Suprapubic skin (tissue), 4 donors: ENCODE measurements around the gene AATF. TPM values are rescaled to one million over a fixed set of nuclear protein-coding genes. Genes with fewer than 3 reads are reported as not detected.

Experiments used
- DNase-seq, 2 donors: peaks; one replicate each; pipeline ENCODE4 v3.0.0-alpha.2; 2019; ENCODE audit warnings: low spot score in 2 of 2
- H3K27ac ChIP-seq: fragments of 200-600 bp; sonication (generic); one replicate; pipeline ENCODE4 v1.5.1; 2019
- H3K27me3 ChIP-seq: fragments of 200-600 bp; sonication (generic); one replicate; pipeline ENCODE4 v1.5.1; 2019
- H3K36me3 ChIP-seq: fragments of 200-600 bp; sonication (generic); one replicate; pipeline ENCODE4 v1.5.1; 2019
- H3K4me1 ChIP-seq: fragments of 200-600 bp; sonication (generic); one replicate; pipeline ENCODE4 v1.5.1; 2019
- H3K4me3 ChIP-seq: fragments of 200-600 bp; sonication (generic); one replicate; pipeline ENCODE4 v1.5.1; 2019; ENCODE audit warnings: mild to moderate bottlenecking
- H3K9me3 ChIP-seq: fragments of 200-600 bp; sonication (generic); one replicate; pipeline ENCODE4 v1.5.1; 2019
- CTCF ChIP-seq, 2 donors: fragments of 200-600 bp in 1 of 2; fragments of 450-650 bp in 1 of 2; sonication (generic) in 1 of 2; IDR thresholded peaks; one replicate each; pipeline ENCODE4 v1.5.1; 2016 to 2019; ENCODE audit warnings: antibody characterized with exemption in 2 of 2, mild to moderate bottlenecking in 1 of 2, moderate library complexity in 1 of 2
- EP300 ChIP-seq: sonication (generic); formaldehyde crosslinking; IDR thresholded peaks from one replicate; pipeline ENCODE4 v1.6.1; 2017; ENCODE audit warnings: antibody characterized with exemption
- POLR2A ChIP-seq, 2 donors: fragments of 450-650 bp; IDR thresholded peaks; one replicate each; pipeline ENCODE4 v1.6.1; 2017; ENCODE audit warnings: antibody characterized with exemption in 2 of 2, mild to moderate bottlenecking in 2 of 2, moderate library complexity in 2 of 2
- POLR2AphosphoS5 ChIP-seq, 3 donors: sonication (generic); formaldehyde crosslinking; IDR thresholded peaks; one replicate each; pipeline ENCODE4 v1.6.1; 2017; ENCODE audit warnings: antibody characterized with exemption in 3 of 3
- WGBS: methylation state at CpG from one replicate; pipeline ENCODE4 v1.1.5; 2018; 5-methylcytosine and 5-hydroxymethylcytosine counted together
- total RNA-seq, 4 donors: library from RNA; depleted of rRNA; stranded (reverse); fragments of >200 nt; gene quantifications; one replicate each; pipeline ENCODE4 v1.1.0, GENCODE V29; 2016

Gene AATF
- total RNA-seq, 4 donors from 2014 or later = 32.5 to 38.2 (median 36.0) TPM

- Histone ChIP-seq H3K27me3 (no peaks in the 10 kb centered on the region), H3K27ac (no peak overlapping the region), H3K4me3 (no peak overlapping the region), H3K9me3 (no peaks in the 10 kb centered on the region), H3K36me3 (peaks cover 33% of the 10 kb centered on the region), H3K4me1 (no peaks in the 10 kb centered on the region)
- no peak for DNase-seq
- no peak for TF ChIP-seq POLR2AphosphoS5 (IDR thresholded peaks at IDR 0.05)
- TF ChIP-seq POLR2A (IDR thresholded peaks at IDR 0.05) = no peak
- no peak for TF ChIP-seq CTCF (IDR thresholded peaks at IDR 0.05)
- TF ChIP-seq EP300 = no peak
- 76% methylated on average over 4 of the region's 6 CpGs for WGBS
These were observed 134.7 kb downstream of the AATF start for GRCh38 chr17:37083456-37083855.

- no peak overlapping the region for H3K27ac ChIP-seq
- H3K4me3 ChIP-seq = no peak overlapping the region
- no peak for DNase-seq
- H3K36me3 ChIP-seq = peaks cover 41% of the 10 kb centered on the region
- H3K4me1 ChIP-seq = no peaks in the 10 kb centered on the region
- H3K27me3 ChIP-seq = no peaks in the 10 kb centered on the region
- 95% methylated on average over 5 of the region's 5 CpGs for WGBS
- no peaks in the 10 kb centered on the region for H3K9me3 ChIP-seq
- no peak for TF ChIP-seq POLR2AphosphoS5 (IDR thresholded peaks at IDR 0.05)
- no peak for TF ChIP-seq CTCF (IDR thresholded peaks at IDR 0.05)
- TF ChIP-seq EP300 = no peak
- no peak for TF ChIP-seq POLR2A (IDR thresholded peaks at IDR 0.05)
These were observed 135.6 kb downstream of the AATF start for GRCh38 chr17:37084372-37084771.

GRCh38 chr17:37086334-37086733 is 137.6 kb downstream of the AATF start:
- H3K4me3 ChIP-seq = no peak overlapping the region
- H3K27me3 ChIP-seq = no peaks in the 10 kb centered on the region
- no peaks in the 10 kb centered on the region for H3K9me3 ChIP-seq
- peaks cover 50% of the 10 kb centered on the region for H3K36me3 ChIP-seq
- TF ChIP-seq POLR2A (IDR thresholded peaks at IDR 0.05) (no peak), POLR2AphosphoS5 (IDR thresholded peaks at IDR 0.05) (no peak), EP300 (no peak), CTCF (IDR thresholded peaks at IDR 0.05) (no peak)
- WGBS = 63% methylated on average over 3 of the region's 3 CpGs
- no peak overlapping the region for H3K27ac ChIP-seq
- no peaks in the 10 kb centered on the region for H3K4me1 ChIP-seq
- DNase-seq = no peak

- Histone ChIP-seq H3K36me3 (peaks cover 52% of the 10 kb centered on the region), H3K4me3 (no peak overlapping the region), H3K27me3 (no peaks in the 10 kb centered on the region), H3K4me1 (no peaks in the 10 kb centered on the region), H3K9me3 (no peaks in the 10 kb centered on the region), H3K27ac (no peak overlapping the region)
- 78% methylated on average over 2 of the region's 3 CpGs for WGBS
- no peak for DNase-seq
- no peak for TF ChIP-seq POLR2A (IDR thresholded peaks at IDR 0.05)
- TF ChIP-seq CTCF (IDR thresholded peaks at IDR 0.05) = no peak
These were observed 138.2 kb downstream of the AATF start for GRCh38 chr17:37086948-37087347.

DNA sequence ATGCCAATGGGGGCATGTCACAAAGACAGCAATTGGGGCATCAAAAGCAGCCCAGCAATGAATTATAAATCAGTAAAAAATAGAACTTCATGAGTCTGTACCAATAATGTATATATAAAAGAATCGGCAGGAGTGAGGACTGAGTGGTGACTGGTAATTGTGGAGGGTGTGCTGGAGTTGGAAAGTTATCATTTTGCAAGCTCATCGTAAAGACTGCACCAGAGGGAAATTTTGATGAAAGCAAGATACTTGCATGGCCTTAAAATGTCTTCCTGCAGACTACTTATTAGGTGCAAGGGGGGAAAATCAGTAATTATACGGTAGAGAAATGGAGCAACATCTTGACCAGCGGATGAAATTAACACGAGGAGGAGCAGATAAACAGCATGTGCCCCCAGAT is 138.9 kb downstream of the AATF start:
- Histone ChIP-seq H3K36me3 (peaks cover 58% of the 10 kb centered on the region), H3K4me3 (no peak overlapping the region), H3K4me1 (no peaks in the 10 kb centered on the region), H3K27me3 (no peaks in the 10 kb centered on the region), H3K27ac (no peak overlapping the region), H3K9me3 (no peaks in the 10 kb centered on the region)
- no peak for DNase-seq
- no peak for TF ChIP-seq EP300
- no peak for TF ChIP-seq POLR2AphosphoS5 (IDR thresholded peaks at IDR 0.05)
- TF ChIP-seq POLR2A (IDR thresholded peaks at IDR 0.05) = no peak
- no peak for TF ChIP-seq CTCF (IDR thresholded peaks at IDR 0.05)
- WGBS = 94% methylated on average over 5 of the region's 5 CpGs
